ENCODE data around the gene ERFE. TPM values are rescaled to one million over a fixed set of nuclear protein-coding genes. Genes with fewer than 3 reads are reported as not detected.

The ERFE gene
- total and polyA plus RNA-seq, 9 of the 15 experiments (the other 6 are each of a cell fraction or from before 2014, with no cell fraction given) = 0.55 to 8.2 (median 3.7) TPM

DNA sequence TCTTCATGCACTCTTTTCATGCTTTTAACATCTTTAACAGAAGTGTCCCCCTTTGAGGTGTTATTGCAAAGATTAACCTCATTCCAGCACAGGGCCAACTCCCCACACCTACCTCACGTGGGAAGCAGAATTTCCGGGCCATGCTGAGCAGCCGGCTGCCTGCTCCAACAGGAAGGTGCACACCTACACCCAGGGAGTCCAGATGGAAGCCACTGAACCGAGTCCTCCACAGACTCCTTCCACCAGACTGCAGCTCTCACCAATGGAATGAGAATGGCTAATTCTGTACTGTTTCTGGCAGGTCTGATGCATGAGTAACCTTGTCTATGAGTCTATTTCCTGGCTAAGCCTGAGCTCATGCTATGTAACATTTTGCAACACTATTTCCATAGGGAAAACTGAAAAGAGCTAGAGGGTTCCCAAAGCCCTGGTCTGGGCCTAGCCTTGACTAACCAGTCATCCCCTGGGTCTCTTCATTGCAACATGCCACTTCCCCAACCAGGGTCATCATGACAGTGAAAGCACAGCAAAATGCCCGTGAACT, 11.0 kb downstream of the ERFE start (continued):
- TF ChIP-seq, protein P1, sequence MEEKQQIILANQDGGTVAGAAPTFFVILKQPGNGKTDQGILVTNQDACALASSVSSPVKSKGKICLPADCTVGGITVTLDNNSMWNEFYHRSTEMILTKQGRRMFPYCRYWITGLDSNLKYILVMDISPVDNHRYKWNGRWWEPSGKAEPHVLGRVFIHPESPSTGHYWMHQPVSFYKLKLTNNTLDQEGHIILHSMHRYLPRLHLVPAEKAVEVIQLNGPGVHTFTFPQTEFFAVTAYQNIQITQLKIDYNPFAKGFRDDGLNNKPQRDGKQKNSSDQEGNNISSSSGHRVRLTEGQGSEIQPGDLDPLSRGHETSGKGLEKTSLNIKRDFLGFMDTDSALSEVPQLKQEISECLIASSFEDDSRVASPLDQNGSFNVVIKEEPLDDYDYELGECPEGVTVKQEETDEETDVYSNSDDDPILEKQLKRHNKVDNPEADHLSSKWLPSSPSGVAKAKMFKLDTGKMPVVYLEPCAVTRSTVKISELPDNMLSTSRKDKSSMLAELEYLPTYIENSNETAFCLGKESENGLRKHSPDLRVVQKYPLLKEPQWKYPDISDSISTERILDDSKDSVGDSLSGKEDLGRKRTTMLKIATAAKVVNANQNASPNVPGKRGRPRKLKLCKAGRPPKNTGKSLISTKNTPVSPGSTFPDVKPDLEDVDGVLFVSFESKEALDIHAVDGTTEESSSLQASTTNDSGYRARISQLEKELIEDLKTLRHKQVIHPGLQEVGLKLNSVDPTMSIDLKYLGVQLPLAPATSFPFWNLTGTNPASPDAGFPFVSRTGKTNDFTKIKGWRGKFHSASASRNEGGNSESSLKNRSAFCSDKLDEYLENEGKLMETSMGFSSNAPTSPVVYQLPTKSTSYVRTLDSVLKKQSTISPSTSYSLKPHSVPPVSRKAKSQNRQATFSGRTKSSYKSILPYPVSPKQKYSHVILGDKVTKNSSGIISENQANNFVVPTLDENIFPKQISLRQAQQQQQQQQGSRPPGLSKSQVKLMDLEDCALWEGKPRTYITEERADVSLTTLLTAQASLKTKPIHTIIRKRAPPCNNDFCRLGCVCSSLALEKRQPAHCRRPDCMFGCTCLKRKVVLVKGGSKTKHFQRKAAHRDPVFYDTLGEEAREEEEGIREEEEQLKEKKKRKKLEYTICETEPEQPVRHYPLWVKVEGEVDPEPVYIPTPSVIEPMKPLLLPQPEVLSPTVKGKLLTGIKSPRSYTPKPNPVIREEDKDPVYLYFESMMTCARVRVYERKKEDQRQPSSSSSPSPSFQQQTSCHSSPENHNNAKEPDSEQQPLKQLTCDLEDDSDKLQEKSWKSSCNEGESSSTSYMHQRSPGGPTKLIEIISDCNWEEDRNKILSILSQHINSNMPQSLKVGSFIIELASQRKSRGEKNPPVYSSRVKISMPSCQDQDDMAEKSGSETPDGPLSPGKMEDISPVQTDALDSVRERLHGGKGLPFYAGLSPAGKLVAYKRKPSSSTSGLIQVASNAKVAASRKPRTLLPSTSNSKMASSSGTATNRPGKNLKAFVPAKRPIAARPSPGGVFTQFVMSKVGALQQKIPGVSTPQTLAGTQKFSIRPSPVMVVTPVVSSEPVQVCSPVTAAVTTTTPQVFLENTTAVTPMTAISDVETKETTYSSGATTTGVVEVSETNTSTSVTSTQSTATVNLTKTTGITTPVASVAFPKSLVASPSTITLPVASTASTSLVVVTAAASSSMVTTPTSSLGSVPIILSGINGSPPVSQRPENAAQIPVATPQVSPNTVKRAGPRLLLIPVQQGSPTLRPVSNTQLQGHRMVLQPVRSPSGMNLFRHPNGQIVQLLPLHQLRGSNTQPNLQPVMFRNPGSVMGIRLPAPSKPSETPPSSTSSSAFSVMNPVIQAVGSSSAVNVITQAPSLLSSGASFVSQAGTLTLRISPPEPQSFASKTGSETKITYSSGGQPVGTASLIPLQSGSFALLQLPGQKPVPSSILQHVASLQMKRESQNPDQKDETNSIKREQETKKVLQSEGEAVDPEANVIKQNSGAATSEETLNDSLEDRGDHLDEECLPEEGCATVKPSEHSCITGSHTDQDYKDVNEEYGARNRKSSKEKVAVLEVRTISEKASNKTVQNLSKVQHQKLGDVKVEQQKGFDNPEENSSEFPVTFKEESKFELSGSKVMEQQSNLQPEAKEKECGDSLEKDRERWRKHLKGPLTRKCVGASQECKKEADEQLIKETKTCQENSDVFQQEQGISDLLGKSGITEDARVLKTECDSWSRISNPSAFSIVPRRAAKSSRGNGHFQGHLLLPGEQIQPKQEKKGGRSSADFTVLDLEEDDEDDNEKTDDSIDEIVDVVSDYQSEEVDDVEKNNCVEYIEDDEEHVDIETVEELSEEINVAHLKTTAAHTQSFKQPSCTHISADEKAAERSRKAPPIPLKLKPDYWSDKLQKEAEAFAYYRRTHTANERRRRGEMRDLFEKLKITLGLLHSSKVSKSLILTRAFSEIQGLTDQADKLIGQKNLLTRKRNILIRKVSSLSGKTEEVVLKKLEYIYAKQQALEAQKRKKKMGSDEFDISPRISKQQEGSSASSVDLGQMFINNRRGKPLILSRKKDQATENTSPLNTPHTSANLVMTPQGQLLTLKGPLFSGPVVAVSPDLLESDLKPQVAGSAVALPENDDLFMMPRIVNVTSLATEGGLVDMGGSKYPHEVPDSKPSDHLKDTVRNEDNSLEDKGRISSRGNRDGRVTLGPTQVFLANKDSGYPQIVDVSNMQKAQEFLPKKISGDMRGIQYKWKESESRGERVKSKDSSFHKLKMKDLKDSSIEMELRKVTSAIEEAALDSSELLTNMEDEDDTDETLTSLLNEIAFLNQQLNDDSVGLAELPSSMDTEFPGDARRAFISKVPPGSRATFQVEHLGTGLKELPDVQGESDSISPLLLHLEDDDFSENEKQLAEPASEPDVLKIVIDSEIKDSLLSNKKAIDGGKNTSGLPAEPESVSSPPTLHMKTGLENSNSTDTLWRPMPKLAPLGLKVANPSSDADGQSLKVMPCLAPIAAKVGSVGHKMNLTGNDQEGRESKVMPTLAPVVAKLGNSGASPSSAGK (IDR thresholded peaks at IDR 0.05) = peak; percentile 63
- TF ChIP-seq, protein P2, sequence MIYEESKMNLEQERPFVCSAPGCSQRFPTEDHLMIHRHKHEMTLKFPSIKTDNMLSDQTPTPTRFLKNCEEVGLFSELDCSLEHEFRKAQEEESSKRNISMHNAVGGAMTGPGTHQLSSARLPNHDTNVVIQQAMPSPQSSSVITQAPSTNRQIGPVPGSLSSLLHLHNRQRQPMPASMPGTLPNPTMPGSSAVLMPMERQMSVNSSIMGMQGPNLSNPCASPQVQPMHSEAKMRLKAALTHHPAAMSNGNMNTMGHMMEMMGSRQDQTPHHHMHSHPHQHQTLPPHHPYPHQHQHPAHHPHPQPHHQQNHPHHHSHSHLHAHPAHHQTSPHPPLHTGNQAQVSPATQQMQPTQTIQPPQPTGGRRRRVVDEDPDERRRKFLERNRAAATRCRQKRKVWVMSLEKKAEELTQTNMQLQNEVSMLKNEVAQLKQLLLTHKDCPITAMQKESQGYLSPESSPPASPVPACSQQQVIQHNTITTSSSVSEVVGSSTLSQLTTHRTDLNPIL (CRISPR knock-in tag; IDR thresholded peaks at IDR 0.05) = no peak
- no peak for TF ChIP-seq EWSR1 (IDR thresholded peaks at IDR 0.05; ENCODE audit: borderline replicate concordance, low read depth, partially characterized antibody)
- TF ChIP-seq, protein P3, sequence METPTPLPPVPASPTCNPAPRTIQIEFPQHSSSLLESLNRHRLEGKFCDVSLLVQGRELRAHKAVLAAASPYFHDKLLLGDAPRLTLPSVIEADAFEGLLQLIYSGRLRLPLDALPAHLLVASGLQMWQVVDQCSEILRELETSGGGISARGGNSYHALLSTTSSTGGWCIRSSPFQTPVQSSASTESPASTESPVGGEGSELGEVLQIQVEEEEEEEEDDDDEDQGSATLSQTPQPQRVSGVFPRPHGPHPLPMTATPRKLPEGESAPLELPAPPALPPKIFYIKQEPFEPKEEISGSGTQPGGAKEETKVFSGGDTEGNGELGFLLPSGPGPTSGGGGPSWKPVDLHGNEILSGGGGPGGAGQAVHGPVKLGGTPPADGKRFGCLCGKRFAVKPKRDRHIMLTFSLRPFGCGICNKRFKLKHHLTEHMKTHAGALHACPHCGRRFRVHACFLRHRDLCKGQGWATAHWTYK (CRISPR knock-in tag; IDR thresholded peaks at IDR 0.05) = no peak
- TF ChIP-seq, protein P4, sequence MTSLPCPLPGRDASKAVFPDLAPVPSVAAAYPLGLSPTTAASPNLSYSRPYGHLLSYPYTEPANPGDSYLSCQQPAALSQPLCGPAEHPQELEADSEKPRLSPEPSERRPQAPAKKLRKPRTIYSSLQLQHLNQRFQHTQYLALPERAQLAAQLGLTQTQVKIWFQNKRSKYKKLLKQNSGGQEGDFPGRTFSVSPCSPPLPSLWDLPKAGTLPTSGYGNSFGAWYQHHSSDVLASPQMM (CRISPR knock-in tag; IDR thresholded peaks at IDR 0.05) = no peak
- peak; percentile 72 for TF ChIP-seq DMBX1 (CRISPR knock-in tag; IDR thresholded peaks at IDR 0.05; ENCODE audit: borderline replicate concordance)
- TF ChIP-seq ETV5 (CRISPR knock-in tag; IDR thresholded peaks at IDR 0.05; ENCODE audit: low read depth) = no peak
- no peak for TF ChIP-seq NR4A1 (CRISPR knock-in tag; IDR thresholded peaks at IDR 0.05)
- peak; percentile 65; the same call in 1 of the 2 replicates for TF ChIP-seq NR4A1 (tag; IDR thresholded peaks at IDR 0.05)
- TF ChIP-seq BACH1 (tag; IDR thresholded peaks at IDR 0.05) = 0 out of 2 replicates have a peak, but pooled peaks have one; percentile 38
- TF ChIP-seq, protein P5, sequence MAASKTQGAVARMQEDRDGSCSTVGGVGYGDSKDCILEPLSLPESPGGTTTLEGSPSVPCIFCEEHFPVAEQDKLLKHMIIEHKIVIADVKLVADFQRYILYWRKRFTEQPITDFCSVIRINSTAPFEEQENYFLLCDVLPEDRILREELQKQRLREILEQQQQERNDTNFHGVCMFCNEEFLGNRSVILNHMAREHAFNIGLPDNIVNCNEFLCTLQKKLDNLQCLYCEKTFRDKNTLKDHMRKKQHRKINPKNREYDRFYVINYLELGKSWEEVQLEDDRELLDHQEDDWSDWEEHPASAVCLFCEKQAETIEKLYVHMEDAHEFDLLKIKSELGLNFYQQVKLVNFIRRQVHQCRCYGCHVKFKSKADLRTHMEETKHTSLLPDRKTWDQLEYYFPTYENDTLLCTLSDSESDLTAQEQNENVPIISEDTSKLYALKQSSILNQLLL (CRISPR knock-in tag; IDR thresholded peaks at IDR 0.05; ENCODE audit: borderline replicate concordance) = no peak

Measured in K562 (cell line).